Breast epithelium (tissue), 4 donors: Measurements from ENCODE around the gene HEPACAM. TPM values are rescaled to one million over a fixed set of nuclear protein-coding genes. Genes with fewer than 3 reads are reported as not detected.

Experiments
- DNase-seq, 2 donors: peaks; one replicate each; pipeline ENCODE4 v3.0.0-alpha.2; 2019; ENCODE audit warnings: low spot score in 2 of 2
- H3K27ac ChIP-seq, 2 donors: fragments of 200-600 bp; sonication (generic) in 1 of 2; one replicate each; pipeline ENCODE4 v1.5.1; 2016 to 2019; ENCODE audit warnings: mild to moderate bottlenecking in 1 of 2
- H3K27me3 ChIP-seq, 2 donors: fragments of 200-600 bp; sonication (generic) in 1 of 2; one replicate each; pipeline versions ENCODE4 v1.5.1 to v1.6.0; 2017 to 2019; ENCODE audit warnings: control low read depth in 1 of 2, mild to moderate bottlenecking in 1 of 2
- H3K36me3 ChIP-seq: fragments of 200-600 bp; one replicate; pipeline ENCODE4 v1.5.1; 2019
- H3K4me1 ChIP-seq, 2 donors: fragments of 200-600 bp; sonication (generic); one replicate each; pipeline ENCODE4 v1.5.1; 2016 to 2019; ENCODE audit warnings: control low read depth in 1 of 2
- H3K4me3 ChIP-seq, 3 donors: fragments of 200-600 bp; sonication (generic); 1 replicate in 2 of 3; 2 replicates in 1 of 3; pipeline ENCODE4 v1.5.1; 2016 to 2019; ENCODE audit warnings: mild to moderate bottlenecking in 3 of 3, moderate library complexity in 2 of 3
- H3K9me3 ChIP-seq, 2 donors: fragments of 200-600 bp; sonication (generic) in 1 of 2; one replicate each; pipeline ENCODE4 v1.5.1; 2016 to 2019; ENCODE audit warnings: control low read depth in 1 of 2
- POLR2A ChIP-seq: fragments of 450-650 bp; IDR thresholded peaks from one replicate; pipeline ENCODE4 v1.6.1; 2016; ENCODE audit warnings: antibody characterized with exemption, mild to moderate bottlenecking, moderate library complexity
- POLR2AphosphoS5 ChIP-seq, 3 donors: sonication (generic); formaldehyde crosslinking; IDR thresholded peaks; one replicate each; pipeline ENCODE4 v1.6.1; 2017; ENCODE audit warnings: antibody characterized with exemption in 3 of 3
- intact Hi-C: fragments of 100-400 bp; cut with DNase I; formaldehyde crosslinking; loops from one replicate; pipeline ENCODE4 v1.15.1; 2023; ENCODE audit warnings: low total_unique reads
- total RNA-seq, 3 donors: library from RNA; depleted of rRNA; stranded (reverse); fragments of >200 nt; gene quantifications; one replicate each; pipeline ENCODE4 v1.1.0, GENCODE V29; 2016
- TF ChIP-seq, protein P1 (sequence below), 3 donors: fragments of 450-650 bp; IDR thresholded peaks; one replicate each; pipeline ENCODE4 v1.5.1; 2016 to 2017; ENCODE audit warnings: antibody characterized with exemption in 3 of 3, mild to moderate bottlenecking in 3 of 3, moderate library complexity in 3 of 3

HEPACAM gene
- total RNA-seq, 3 donors from 2014 or later: 2.3 to 25.4 (median 6.1) TPM

- no peaks in the 10 kb centered on the region for H3K4me1 ChIP-seq
- H3K27ac ChIP-seq: no peak overlapping the region
- TF ChIP-seq, protein P1, sequence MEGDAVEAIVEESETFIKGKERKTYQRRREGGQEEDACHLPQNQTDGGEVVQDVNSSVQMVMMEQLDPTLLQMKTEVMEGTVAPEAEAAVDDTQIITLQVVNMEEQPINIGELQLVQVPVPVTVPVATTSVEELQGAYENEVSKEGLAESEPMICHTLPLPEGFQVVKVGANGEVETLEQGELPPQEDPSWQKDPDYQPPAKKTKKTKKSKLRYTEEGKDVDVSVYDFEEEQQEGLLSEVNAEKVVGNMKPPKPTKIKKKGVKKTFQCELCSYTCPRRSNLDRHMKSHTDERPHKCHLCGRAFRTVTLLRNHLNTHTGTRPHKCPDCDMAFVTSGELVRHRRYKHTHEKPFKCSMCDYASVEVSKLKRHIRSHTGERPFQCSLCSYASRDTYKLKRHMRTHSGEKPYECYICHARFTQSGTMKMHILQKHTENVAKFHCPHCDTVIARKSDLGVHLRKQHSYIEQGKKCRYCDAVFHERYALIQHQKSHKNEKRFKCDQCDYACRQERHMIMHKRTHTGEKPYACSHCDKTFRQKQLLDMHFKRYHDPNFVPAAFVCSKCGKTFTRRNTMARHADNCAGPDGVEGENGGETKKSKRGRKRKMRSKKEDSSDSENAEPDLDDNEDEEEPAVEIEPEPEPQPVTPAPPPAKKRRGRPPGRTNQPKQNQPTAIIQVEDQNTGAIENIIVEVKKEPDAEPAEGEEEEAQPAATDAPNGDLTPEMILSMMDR (IDR thresholded peaks at IDR 0.05): no peak
- TF ChIP-seq POLR2A: no peak
- no peak for TF ChIP-seq POLR2AphosphoS5 (IDR thresholded peaks at IDR 0.05)
- no peaks in the 10 kb centered on the region for H3K9me3 ChIP-seq
- intact Hi-C loops: no loop called here
- no peaks in the 10 kb centered on the region for H3K27me3 ChIP-seq
- DNase-seq: no peak
- no peak overlapping the region for H3K4me3 ChIP-seq
- H3K36me3 ChIP-seq: no peaks in the 10 kb centered on the region
Measured at GRCh38 chr11:124951341-124951740, 15.5 kb upstream of the HEPACAM start.

DNA sequence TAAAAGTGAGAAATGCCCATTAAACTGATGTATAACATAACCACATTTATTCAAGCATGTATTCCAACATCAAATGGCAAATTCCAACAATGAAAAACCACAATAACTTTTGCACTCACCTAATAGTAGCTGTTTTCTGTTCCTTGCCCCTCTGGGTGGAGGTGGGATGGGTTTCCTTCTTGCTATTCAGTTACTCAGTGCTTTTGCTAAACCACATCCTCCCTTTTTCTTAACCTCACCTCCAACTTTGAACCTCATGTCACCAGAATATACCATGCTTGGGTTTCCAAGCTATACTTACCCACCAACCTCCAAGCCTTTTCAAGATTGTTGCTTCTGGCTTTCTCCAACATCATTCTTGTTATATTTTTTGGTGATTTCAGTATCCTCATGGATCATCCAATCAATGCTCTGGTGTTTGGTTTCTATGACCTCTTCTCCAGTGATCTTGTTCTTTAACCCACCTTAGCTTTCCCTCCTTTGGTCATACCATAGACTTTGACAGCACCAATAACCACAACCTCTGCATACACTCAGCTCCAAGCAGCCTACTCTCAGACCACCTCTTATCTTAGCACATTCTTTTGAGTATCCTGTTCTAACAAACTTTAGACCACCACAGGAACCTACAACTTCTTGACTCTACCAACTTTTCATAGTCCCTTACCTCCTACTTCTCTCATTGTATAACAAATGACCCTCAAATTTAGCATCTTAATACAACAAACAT lies 14.9 kb upstream of the HEPACAM start:
- H3K27me3 ChIP-seq: no peaks in the 10 kb centered on the region
- no peaks in the 10 kb centered on the region for H3K36me3 ChIP-seq
- H3K27ac ChIP-seq: no peak overlapping the region
- intact Hi-C loops: no loop called here
- H3K4me3 ChIP-seq: no peak overlapping the region
- DNase-seq: no peak
- H3K9me3 ChIP-seq: no peaks in the 10 kb centered on the region
- TF ChIP-seq POLR2A: no peak
- TF ChIP-seq, protein P1 (IDR thresholded peaks at IDR 0.05): no peak
- TF ChIP-seq POLR2AphosphoS5 (IDR thresholded peaks at IDR 0.05): no peak
- no peaks in the 10 kb centered on the region for H3K4me1 ChIP-seq

GRCh38 chr11:124946735-124947141 lies 10.9 kb upstream of the HEPACAM start:
- no peak overlapping the region for H3K4me3 ChIP-seq
- H3K36me3 ChIP-seq: no peaks in the 10 kb centered on the region
- H3K4me1 ChIP-seq: no peaks in the 10 kb centered on the region
- DNase-seq: no peak
- H3K9me3 ChIP-seq: no peaks in the 10 kb centered on the region
- H3K27me3 ChIP-seq: no peaks in the 10 kb centered on the region
- intact Hi-C loops: no loop called here
- H3K27ac ChIP-seq: no peak overlapping the region
- TF ChIP-seq POLR2A: no peak
- TF ChIP-seq, protein P1 (IDR thresholded peaks at IDR 0.05): no peak
- no peak for TF ChIP-seq POLR2AphosphoS5 (IDR thresholded peaks at IDR 0.05)

DNA sequence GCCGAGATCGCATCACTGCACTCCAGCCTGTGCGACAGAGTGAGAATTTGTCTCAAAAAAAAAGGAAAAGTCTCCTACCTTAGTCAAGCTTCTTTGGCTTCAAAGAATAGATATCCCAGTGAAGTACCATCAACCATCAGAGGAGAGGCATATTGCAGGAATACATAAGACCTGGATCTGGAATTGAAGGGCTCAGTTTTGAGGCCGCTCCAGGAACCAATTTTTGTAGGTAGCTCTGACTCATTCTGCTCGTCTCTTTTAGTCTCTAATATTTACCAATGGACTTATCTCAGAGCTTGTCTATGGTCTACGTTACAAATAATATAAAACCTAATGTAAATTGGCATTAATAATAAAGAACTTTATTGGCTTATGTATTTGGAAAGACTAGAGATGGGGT lies 10.0 kb upstream of the HEPACAM start:
- intact Hi-C loops: no loop called here
- Histone ChIP-seq H3K4me1 (no peaks in the 10 kb centered on the region), H3K9me3 (no peaks in the 10 kb centered on the region), H3K27me3 (no peaks in the 10 kb centered on the region), H3K27ac (no peak overlapping the region), H3K36me3 (no peaks in the 10 kb centered on the region), H3K4me3 (no peak overlapping the region)
- TF ChIP-seq POLR2A (no peak), POLR2AphosphoS5 (IDR thresholded peaks at IDR 0.05) (no peak)
- TF ChIP-seq, protein P1 (IDR thresholded peaks at IDR 0.05): no peak
- no peak for DNase-seq

- intact Hi-C loops: no loop called here
- no peak overlapping the region for H3K27ac ChIP-seq
Measured at GRCh38 chr11:124944565-124944964, 8.7 kb upstream of the HEPACAM start.

More at GRCh38 chr11:124944565-124944964, 8.7 kb upstream of the HEPACAM start:
- H3K9me3 ChIP-seq: no peaks in the 10 kb centered on the region
- H3K4me3 ChIP-seq: no peak overlapping the region
- TF ChIP-seq, protein P1 (IDR thresholded peaks at IDR 0.05): no peak
- TF ChIP-seq POLR2AphosphoS5 (IDR thresholded peaks at IDR 0.05): no peak
- no peak for TF ChIP-seq POLR2A
- H3K36me3 ChIP-seq: no peaks in the 10 kb centered on the region
- DNase-seq: no peak
- no peaks in the 10 kb centered on the region for H3K4me1 ChIP-seq
- no peaks in the 10 kb centered on the region for H3K27me3 ChIP-seq
